Activated T-helper 2 cell treated with anti-CD3 and anti-CD28 coated beads, Interferon-gamma antibody, Interleukin-2, Interleukin-4, amounts not matched to agents 10 μg/mL and 5 μg/mL and 100 μg/mL, durations not matched to agents 14 hours and 24 hours and 36 hours (primary cell): ENCODE data around the gene PLPP6. TPM values are rescaled to one million over a fixed set of nuclear protein-coding genes. Genes with fewer than 3 reads are reported as not detected.
"Not testable (repeated sequence)": the region's sequence is repeated elsewhere in the genome, so short reads cannot be mapped to it uniquely, and the experiment has no call there.

ENCODE experiments used
- DNase-seq: peaks from one replicate; pipeline ENCODE4 v3.0.0; 2021; ENCODE audit warnings: low spot score
- H3K27ac Mint-ChIP-seq: one replicate; pipeline ENCODE4 v1.8.0; 2021; ENCODE audit warnings: mixed read lengths
- H3K27me3 Mint-ChIP-seq: one replicate; pipeline ENCODE4 v1.8.0; 2021; ENCODE audit warnings: low read depth, mixed read lengths
- H3K36me3 Mint-ChIP-seq: one replicate; pipeline ENCODE4 v1.8.0; 2021; ENCODE audit warnings: low read depth, mixed read lengths
- H3K4me1 Mint-ChIP-seq: one replicate; pipeline ENCODE4 v1.8.0; 2021; ENCODE audit warnings: low read depth, mixed read lengths
- H3K4me3 Mint-ChIP-seq: one replicate; pipeline ENCODE4 v1.8.0; 2021; ENCODE audit warnings: low read depth, mild to moderate bottlenecking, moderate library complexity, mixed read lengths
- H3K9me3 Mint-ChIP-seq: one replicate; pipeline ENCODE4 v1.8.0; 2021; ENCODE audit warnings: mixed read lengths
- intact Hi-C: fragments of 100-400 bp; cut with micrococcal nuclease; formaldehyde crosslinking; loops from one replicate; pipeline ENCODE4 v1.15.1; 2023
- total RNA-seq: library from RNA; stranded (reverse); gene quantifications from 2 replicates; pipeline ENCODE4 v1.2.3, GENCODE V29; 2022

PLPP6 gene
- total RNA-seq, 1 donor from 2014 or later = 5.9 TPM

DNA sequence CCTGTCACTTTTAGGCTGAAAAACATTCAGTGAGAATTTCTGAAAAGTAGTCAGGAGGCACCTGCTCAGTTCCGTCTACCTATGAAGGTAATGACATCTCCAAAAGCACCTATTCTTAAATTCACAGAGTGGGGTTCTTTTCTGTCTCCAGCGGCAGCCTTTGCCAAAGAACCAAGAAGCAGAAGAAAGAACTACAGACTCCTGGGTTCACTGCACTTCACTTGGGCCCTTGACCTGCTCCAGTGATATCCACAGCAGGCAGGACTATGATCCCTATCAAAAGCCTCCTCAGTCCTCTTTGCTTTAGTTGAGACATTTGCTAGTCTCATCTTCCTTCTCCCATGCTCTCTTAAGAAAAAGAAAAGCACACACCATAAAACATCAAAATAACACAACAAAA, 19.7 kb upstream of the PLPP6 start:
- no peak for DNase-seq
- intact Hi-C loops = no loop called here
- Mint-ChIP-seq H3K36me3 (no peaks in the 10 kb centered on the region), H3K27ac (no peak overlapping the region), H3K27me3 (peaks cover 2% of the 10 kb centered on the region), H3K4me1 (no peaks in the 10 kb centered on the region), H3K4me3 (no peak overlapping the region), H3K9me3 (no peaks in the 10 kb centered on the region)

DNA sequence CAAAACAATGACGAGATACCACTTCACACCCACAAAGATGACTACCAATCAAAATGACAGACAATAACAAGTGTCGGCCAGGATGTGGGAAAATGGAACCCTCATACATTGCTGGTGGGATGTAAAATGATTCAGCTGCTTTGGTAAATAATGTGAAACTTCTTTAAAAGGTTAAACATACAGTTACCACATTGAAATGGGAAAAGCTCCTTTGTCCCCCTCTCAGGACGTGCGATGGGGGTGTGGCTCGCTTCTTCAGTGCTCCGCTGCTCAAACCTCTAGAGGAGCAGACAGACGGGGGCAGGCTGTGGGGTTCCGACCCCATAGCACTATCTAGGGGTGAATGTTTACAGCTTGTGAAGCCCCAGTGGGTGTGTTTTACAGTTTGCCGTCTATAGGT, 8.0 kb upstream of the PLPP6 start:
- H3K9me3 Mint-ChIP-seq = no peaks in the 10 kb centered on the region
- no peak overlapping the region for H3K27ac Mint-ChIP-seq
- peaks cover 12% of the 10 kb centered on the region for H3K4me1 Mint-ChIP-seq
- peaks cover 20% of the 10 kb centered on the region for H3K27me3 Mint-ChIP-seq
- no peak overlapping the region for H3K4me3 Mint-ChIP-seq
- no peak for DNase-seq
- intact Hi-C loops = no loop called here
- no peaks in the 10 kb centered on the region for H3K36me3 Mint-ChIP-seq

DNA sequence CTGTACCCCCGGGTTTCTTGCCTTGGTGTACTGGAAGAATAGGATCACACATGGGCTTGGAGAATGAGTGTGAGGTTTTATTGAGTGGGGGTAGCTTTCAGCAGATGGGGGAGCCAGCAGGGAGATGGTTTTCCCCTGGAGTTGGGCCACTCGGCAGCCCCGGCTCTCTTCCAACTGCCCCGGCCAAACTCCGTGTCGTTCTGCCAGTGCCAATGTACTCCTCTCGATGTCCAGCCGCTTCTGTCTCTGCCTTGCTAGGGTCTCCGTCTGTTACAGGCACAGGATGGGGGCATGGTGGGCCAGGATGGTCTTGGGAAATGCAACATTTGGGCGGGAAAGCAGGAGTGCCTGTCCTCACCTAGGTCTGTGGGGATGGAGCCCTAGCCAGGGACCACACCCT, 7.6 kb upstream of the PLPP6 start:
- intact Hi-C loops = no loop called here
- no peak overlapping the region for H3K27ac Mint-ChIP-seq
- peaks cover 12% of the 10 kb centered on the region for H3K4me1 Mint-ChIP-seq

DNA sequence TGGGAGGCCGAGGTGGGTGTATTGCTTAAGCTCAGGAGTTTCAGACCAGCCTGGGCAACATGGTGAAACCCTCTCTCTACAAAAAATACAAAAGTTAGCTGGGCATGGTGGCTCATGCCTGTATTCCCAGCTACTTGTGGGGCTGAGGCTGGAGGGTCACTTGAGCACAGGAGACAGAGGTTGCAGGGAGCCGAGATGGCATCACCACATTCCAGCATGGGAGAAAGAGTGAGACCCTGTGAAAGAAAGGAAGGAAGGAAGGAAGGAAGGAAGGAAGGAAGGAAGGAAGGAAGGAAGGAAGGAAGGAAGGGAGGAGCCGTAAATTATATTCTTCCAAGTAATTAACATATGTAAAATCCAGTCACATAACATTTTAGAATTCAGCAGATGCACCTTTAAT, 5.9 kb upstream of the PLPP6 start:
- H3K27ac Mint-ChIP-seq, H3K4me3 Mint-ChIP-seq, intact Hi-C loops, H3K36me3 Mint-ChIP-seq, DNase-seq, H3K9me3 Mint-ChIP-seq: not testable (repeated sequence)
- Mint-ChIP-seq H3K27me3 (peaks cover 22% of the 10 kb centered on the region), H3K4me1 (peaks cover 12% of the 10 kb centered on the region)

More for the DNA sequence above, 7.6 kb upstream of the PLPP6 start:
- DNase-seq = no peak
- H3K27me3 Mint-ChIP-seq = peaks cover 25% of the 10 kb centered on the region
- no peak overlapping the region for H3K4me3 Mint-ChIP-seq
- H3K36me3 Mint-ChIP-seq = no peaks in the 10 kb centered on the region
- H3K9me3 Mint-ChIP-seq = no peaks in the 10 kb centered on the region

DNA sequence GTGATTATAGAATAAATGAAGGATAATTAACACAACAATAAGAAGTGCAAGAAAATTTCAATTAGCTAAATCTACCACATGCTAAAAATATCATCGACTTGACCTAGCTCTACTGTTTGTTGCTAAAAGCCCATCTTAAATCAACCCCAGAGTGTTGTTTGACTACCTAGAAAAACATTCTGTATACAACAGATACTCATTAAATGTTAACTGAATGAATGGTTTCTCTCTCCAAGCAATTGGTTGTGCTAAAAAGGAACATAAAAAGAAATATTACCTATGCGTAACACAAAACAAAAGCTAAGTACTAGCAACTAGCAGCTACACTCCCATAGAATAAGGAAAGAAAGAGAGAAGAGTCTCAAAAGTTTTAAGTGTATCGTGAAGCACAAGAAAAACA, 5.5 kb upstream of the PLPP6 start:
- peaks cover 18% of the 10 kb centered on the region for H3K27me3 Mint-ChIP-seq
- H3K4me3 Mint-ChIP-seq = no peak overlapping the region
- no peak overlapping the region for H3K27ac Mint-ChIP-seq
- no peaks in the 10 kb centered on the region for H3K36me3 Mint-ChIP-seq
- H3K9me3 Mint-ChIP-seq = no peaks in the 10 kb centered on the region
- intact Hi-C loops = no loop called here
- H3K4me1 Mint-ChIP-seq = peaks cover 14% of the 10 kb centered on the region
- no peak for DNase-seq

DNA sequence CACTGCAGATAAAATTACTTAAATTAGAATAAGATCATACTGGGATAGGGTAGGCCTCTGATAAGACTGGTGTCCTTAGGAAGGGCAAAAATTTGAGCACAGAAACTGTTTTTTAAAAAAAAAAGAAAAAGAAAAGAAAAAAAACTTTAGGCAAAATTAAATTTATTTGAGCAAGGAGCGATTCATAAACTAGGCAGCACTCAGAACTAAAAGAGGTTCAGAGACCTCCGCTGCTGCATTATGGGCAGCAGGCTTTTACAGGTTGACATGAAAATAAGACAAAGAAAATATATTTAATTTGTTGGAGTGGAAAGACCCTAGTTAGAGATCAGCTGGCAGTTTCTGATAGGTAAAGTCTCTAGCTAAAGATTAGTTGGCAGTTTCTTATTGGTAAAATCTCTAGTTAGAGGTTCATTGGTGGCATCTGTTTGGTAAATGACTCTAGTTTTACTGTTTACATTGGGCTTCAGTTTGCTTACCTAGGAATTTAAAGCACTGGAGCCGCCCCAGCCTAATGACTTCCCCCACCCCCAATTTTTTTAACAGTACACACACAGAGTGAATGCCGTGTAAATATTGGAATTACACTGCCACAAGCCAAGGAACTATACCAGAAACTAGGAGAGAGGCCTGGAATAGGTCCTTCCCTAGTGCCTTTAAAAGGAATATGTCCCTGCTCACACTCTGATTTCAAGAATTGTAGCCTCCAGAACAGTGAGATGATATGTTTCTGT, 4.5 kb upstream of the PLPP6 start:
- intact Hi-C loops = no loop called here
- Mint-ChIP-seq H3K4me1 (peaks cover 19% of the 10 kb centered on the region), H3K9me3 (no peaks in the 10 kb centered on the region), H3K27ac (no peak overlapping the region), H3K36me3 (no peaks in the 10 kb centered on the region), H3K27me3 (peaks cover 18% of the 10 kb centered on the region), H3K4me3 (no peak overlapping the region)
- DNase-seq = no peak

DNA sequence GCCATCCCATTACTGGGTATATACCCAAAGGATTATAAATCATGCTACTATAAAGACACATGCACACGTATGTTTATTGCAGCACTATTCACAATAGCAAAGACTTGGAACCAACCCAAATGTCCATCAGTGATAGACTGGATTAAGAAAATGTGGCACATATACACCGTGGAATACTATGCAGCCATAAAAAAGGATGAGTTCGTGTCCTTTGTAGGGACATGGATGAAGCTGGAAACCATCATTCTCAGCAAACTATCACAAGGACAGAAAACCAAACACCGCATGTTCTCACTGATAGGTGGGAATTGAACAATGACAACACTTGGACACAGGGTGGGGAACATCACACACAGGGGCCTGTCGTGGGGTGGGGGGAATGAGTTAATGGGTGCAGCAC, 1.4 kb upstream of the PLPP6 start:
- intact Hi-C loops = loop anchor here (5.0 kb wide), 1 partner anchor 82 kb away; the partner anchor contains the start of gene AK3
- not testable (repeated sequence) for DNase-seq, H3K36me3 Mint-ChIP-seq, H3K9me3 Mint-ChIP-seq, H3K27ac Mint-ChIP-seq, H3K4me3 Mint-ChIP-seq
- peaks cover 33% of the 10 kb centered on the region for H3K4me1 Mint-ChIP-seq
- H3K27me3 Mint-ChIP-seq = peaks cover 14% of the 10 kb centered on the region

DNA sequence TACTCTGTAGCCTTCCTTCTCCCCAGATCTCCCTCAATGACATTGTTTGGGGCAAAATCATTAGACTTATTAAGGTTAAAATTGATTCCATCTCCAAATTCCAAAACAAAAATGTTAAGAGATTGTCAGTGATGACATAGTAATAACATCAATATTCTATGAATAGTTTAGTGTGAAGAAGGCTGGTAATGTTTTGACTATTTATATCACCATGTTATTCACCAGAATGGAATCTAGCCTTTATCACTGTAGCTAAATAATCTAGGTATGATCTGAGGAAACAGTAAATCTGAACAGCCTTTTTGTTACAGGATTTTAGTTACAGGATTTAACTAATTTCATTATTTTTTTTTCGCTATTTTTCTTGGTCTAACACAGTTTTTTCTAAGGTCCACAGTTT, 929 bp upstream of the PLPP6 start:
- no peaks in the 10 kb centered on the region for H3K9me3 Mint-ChIP-seq
- no peak overlapping the region for H3K4me3 Mint-ChIP-seq
- H3K4me1 Mint-ChIP-seq = peaks cover 38% of the 10 kb centered on the region
- no peaks in the 10 kb centered on the region for H3K36me3 Mint-ChIP-seq
- no peak overlapping the region for H3K27ac Mint-ChIP-seq
- H3K27me3 Mint-ChIP-seq = peaks cover 14% of the 10 kb centered on the region
- no peak for DNase-seq
- intact Hi-C loops = loop anchor here (5.0 kb wide), 1 partner anchor 81 kb away; the partner anchor contains the start of gene AK3

DNA sequence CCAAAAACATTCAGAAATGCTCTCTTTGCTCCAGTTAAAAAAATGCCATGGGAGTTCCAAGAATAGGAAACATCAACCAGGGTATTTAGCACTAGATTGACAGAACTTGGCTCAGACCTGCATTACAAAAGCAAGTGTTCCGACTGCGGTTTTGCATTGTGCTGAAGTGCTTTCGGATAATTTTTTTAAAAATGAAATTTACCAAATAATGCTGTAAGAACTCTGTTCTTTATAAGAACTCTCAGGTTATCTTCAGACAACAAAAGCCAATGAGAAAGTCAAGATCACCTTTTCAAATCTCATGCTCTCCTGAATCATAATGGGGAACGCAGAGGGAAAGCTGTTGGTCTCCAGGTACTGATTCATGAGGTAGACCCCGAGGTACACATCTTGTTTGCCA, 483 bp upstream of the PLPP6 start:
- Mint-ChIP-seq H3K36me3 (no peaks in the 10 kb centered on the region), H3K4me3 (peak overlapping the region; percentile 86), H3K27me3 (peaks cover 13% of the 10 kb centered on the region), H3K9me3 (no peaks in the 10 kb centered on the region), H3K27ac (peak overlapping the region; percentile 63), H3K4me1 (peaks cover 42% of the 10 kb centered on the region)
- intact Hi-C loops = loop anchor here (5.0 kb wide), 1 partner anchor 81 kb away; the partner anchor contains the start of gene AK3
- no peak for DNase-seq

DNA sequence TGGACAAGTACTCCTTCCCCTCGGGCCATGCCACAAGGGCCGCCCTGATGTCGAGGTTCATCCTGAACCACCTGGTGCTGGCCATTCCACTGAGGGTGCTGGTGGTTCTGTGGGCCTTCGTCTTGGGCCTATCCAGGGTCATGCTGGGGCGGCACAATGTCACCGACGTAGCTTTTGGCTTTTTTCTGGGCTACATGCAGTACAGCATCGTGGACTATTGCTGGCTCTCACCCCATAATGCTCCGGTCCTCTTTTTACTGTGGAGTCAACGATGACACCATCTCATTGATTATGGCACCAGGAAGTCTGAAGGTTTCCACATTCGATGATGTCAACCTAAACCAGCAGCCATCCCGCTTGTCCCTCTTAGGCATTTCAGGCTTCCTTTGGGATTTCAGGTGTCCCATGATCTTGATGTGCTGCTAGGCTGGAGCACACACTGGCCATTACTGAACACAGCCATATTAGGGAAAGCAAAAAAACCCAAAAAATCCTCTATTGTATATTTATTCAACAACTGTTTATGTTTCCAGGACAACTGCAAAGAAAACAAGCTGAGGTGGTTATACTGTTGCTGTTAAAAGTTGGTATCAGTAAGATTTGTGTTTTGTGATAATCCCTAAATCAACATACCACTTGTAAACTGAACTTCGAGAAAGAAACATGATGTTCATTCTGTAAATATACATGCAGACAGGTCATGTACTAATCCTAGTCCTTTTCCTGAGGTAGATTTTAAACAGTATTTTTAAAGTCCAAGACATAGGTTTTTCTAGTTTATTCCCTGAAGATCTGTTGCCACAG, 1.1 kb downstream of the PLPP6 start:
- intact Hi-C loops = loop anchor here (5.0 kb wide), 1 partner anchor 79 kb away; the partner anchor contains the start of gene AK3
- DNase-seq = no peak
- Mint-ChIP-seq H3K4me1 (peaks cover 51% of the 10 kb centered on the region), H3K27ac (peak overlapping the region; percentile 16), H3K4me3 (peak overlapping the region; percentile 81), H3K27me3 (peaks cover 15% of the 10 kb centered on the region), H3K36me3 (no peaks in the 10 kb centered on the region), H3K9me3 (no peaks in the 10 kb centered on the region)

DNA sequence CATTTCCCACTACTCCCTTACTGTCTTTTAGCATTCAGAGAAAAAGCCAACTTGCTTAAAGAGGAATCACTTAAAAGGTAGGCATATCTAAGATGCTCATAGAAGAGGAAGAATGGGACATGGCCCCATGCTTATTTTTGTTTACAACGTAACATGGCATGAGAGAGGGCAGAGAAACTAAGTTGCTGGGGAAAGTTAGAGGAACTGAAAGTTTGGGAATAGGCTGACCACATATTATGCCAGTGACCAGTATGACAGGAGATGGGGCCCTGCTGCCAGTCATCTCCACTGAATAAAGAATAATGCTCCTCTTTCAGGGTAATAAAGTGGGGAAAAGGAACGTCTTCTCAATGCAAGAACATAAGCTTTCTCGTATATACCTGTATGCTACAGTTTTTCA, 1.9 kb downstream of the PLPP6 start:
- intact Hi-C loops = loop anchor here (5.0 kb wide), 1 partner anchor 78 kb away; the partner anchor contains the start of gene AK3
- no peak for DNase-seq
- peaks cover 19% of the 10 kb centered on the region for H3K27me3 Mint-ChIP-seq
- no peaks in the 10 kb centered on the region for H3K9me3 Mint-ChIP-seq
- no peak overlapping the region for H3K27ac Mint-ChIP-seq
- H3K4me1 Mint-ChIP-seq = peaks cover 55% of the 10 kb centered on the region
- H3K36me3 Mint-ChIP-seq = no peaks in the 10 kb centered on the region
- peak overlapping the region; percentile 31 for H3K4me3 Mint-ChIP-seq

DNA sequence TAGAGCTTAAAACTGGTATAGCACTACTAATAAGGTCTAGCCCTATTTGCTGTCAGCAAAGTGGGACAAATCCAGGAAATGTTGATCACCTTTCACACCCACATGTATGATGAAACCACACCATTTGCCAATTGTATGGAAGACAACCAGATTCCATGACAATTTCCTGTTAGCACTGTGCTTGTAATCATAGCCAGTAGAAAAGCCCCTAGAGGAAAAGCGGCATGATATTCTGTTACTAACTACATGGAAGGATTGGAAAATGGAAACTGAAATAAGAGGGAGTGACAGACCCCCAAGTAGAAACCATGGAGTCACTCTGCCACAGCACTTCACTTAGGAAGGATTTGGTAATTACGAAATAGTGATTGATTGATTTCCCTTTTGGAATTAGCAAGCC, 3.3 kb downstream of the PLPP6 start:
- H3K27ac Mint-ChIP-seq = no peak overlapping the region
- no peaks in the 10 kb centered on the region for H3K36me3 Mint-ChIP-seq
- no peak for DNase-seq
- peak overlapping the region; percentile 37 for H3K4me3 Mint-ChIP-seq
- intact Hi-C loops = no loop called here
- peaks cover 10% of the 10 kb centered on the region for H3K27me3 Mint-ChIP-seq
- H3K9me3 Mint-ChIP-seq = no peaks in the 10 kb centered on the region
- H3K4me1 Mint-ChIP-seq = peaks cover 58% of the 10 kb centered on the region
